GM12878 (cell line): ENCODE measurements around the gene ARL14. TPM values are rescaled to one million over a fixed set of nuclear protein-coding genes. Genes with fewer than 3 reads are reported as not detected.

ENCODE experiments used
- ATAC-seq: fragments of 200-7000 bp; cut with Tn5 transposase; 3 replicates; pipeline ENCODE4 v1.9.1; 2020; ENCODE audit warnings: mild to moderate bottlenecking, moderate library complexity
- BruUV-seq: library from RNA; stranded (reverse); fragments of 400-500 nt; replicated peaks from 2 replicates; lab custom pipeline; 2021; lab: Mats Ljungman, UMichigan
- CTCF ChIA-PET: fragments of 300-600 bp; sonication (Branson Sonifier 250); formaldehyde crosslinking; extraction: SDS; loops from one replicate; lab custom pipeline; 2021; ENCODE audit warnings: inconsistent platforms; lab: Yijun Ruan, JAX
- POLR2A ChIA-PET: fragments of 350-600 bp; formaldehyde crosslinking; extraction: SDS; loops from one replicate; lab custom pipeline; 2021; ENCODE audit warnings: inconsistent platforms; lab: Charles Lee
- RAD21 ChIA-PET: fragments of 300-600 bp; sonication (Branson Sonifier 250); formaldehyde crosslinking; loops from one replicate; lab custom pipeline; 2023; ENCODE audit warnings: antibody characterized with exemption; ENCODE audit not compliant: unreplicated experiment; lab: Charles Lee
- SMC1A ChIA-PET: fragments of 300-600 bp; sonication (Branson Sonifier 250); formaldehyde crosslinking; loops from one replicate; lab custom pipeline; 2023; ENCODE audit not compliant: unreplicated experiment, uncharacterized antibody; lab: Charles Lee
- DNase-seq: peaks from one replicate; pipeline ENCODE4 v3.0.0-alpha.2; 2011; ENCODE audit warnings: low read depth, low spot score
- FAIRE-seq: peaks from 3 replicates; lab custom pipeline; 2011; peaks lifted over from hg19 to GRCh38; lab: Jason Lieb, UNC
- H2AFZ ChIP-seq: 2 replicates; pipeline ENCODE4 v1.6.0; 2011; ENCODE audit warnings: low read depth, low read length, control low read depth; ENCODE audit not compliant: control insufficient read depth
- H3K27ac ChIP-seq: 2 replicates; pipeline ENCODE4 v1.5.1; 2011; ENCODE audit warnings: control low read depth; ENCODE audit not compliant: control insufficient read depth, insufficient read depth
- H3K27me3 ChIP-seq, 2 experiments: replicated peaks in 1 of 2; 2 replicates each; pipeline versions ENCODE4 v1.6.0 to v1.6.1; 2011; ENCODE audit warnings: low read length in 1 of 2; ENCODE audit not compliant: control insufficient read depth in 2 of 2, insufficient read depth in 2 of 2
- H3K36me3 ChIP-seq, 2 experiments: 2 replicates each; pipeline ENCODE4 v1.5.1; 2011; ENCODE audit warnings: low read length in 1 of 2; ENCODE audit not compliant: control insufficient read depth in 2 of 2, insufficient read depth in 2 of 2
- H3K4me1 ChIP-seq: 2 replicates; pipeline ENCODE4 v1.6.1; 2011; ENCODE audit warnings: mild to moderate bottlenecking, low read length, moderate library complexity, mixed read lengths; ENCODE audit not compliant: control insufficient read depth, insufficient read depth
- H3K4me2 ChIP-seq: 2 replicates; pipeline ENCODE4 v1.6.0; 2011; ENCODE audit warnings: control low read depth; ENCODE audit not compliant: control insufficient read depth, insufficient read depth
- H3K4me3 ChIP-seq: fragments of 200-600 bp; sonication (generic); 2 replicates; pipeline ENCODE4 v1.5.1; 2016
- H3K79me2 ChIP-seq: 2 replicates; pipeline ENCODE4 v1.6.0; 2011; ENCODE audit warnings: low read length; ENCODE audit not compliant: control insufficient read depth, insufficient read depth
- H3K9ac ChIP-seq: 2 replicates; pipeline ENCODE4 v1.8.0; 2011; ENCODE audit warnings: low read length, control low read depth, mixed read lengths; ENCODE audit not compliant: control insufficient read depth, insufficient read depth
- H3K9me3 ChIP-seq: replicated peaks from 3 replicates; pipeline ENCODE4 v1.5.1; 2011; ENCODE audit warnings: mild to moderate bottlenecking, low read length; ENCODE audit not compliant: control insufficient read depth, insufficient read depth
- H4K20me1 ChIP-seq: 2 replicates; pipeline ENCODE4 v1.6.0; 2011; ENCODE audit not compliant: control insufficient read depth, insufficient read depth
- CBX5 ChIP-seq: sonication (generic); IDR thresholded peaks from 2 replicates; pipeline ENCODE4 v1.6.1; 2016; ENCODE audit warnings: low read depth, moderate library complexity, mild to moderate bottlenecking, inconsistent platforms
- EED ChIP-seq: sonication (generic); IDR thresholded peaks from 2 replicates; pipeline ENCODE4 v1.6.1; 2016; ENCODE audit warnings: antibody characterized with exemption, low read depth
- HDAC6 ChIP-seq: fragments of 200-600 bp; sonication (generic); IDR thresholded peaks from one replicate; pipeline ENCODE4 v1.8.0; 2017; ENCODE audit warnings: antibody characterized with exemption; ENCODE audit not compliant: unreplicated experiment
- NR2C1 ChIP-seq: fragments of 450-650 bp; IDR thresholded peaks from 2 replicates; pipeline ENCODE4 v1.6.1; 2017; ENCODE audit warnings: antibody characterized with exemption, mild to moderate bottlenecking, moderate library complexity
- NR2F1 ChIP-seq: fragments of 450-650 bp; conservative IDR thresholded peaks from 2 replicates; pipeline ENCODE4 v1.6.1; 2017; ENCODE audit warnings: mild to moderate bottlenecking
- RUNX3 ChIP-seq: IDR thresholded peaks from 2 replicates; pipeline ENCODE4 v1.6.1; 2012; ENCODE audit warnings: low read length, inconsistent platforms
- SREBF2 ChIP-seq: IDR thresholded peaks from 2 replicates; pipeline ENCODE4 v1.6.1; 2012; ENCODE audit warnings: mild to moderate bottlenecking, low read length
- TCF12 ChIP-seq: IDR thresholded peaks from 2 replicates; pipeline ENCODE4 v1.6.1; 2011; ENCODE audit warnings: low read depth, mild to moderate bottlenecking, low read length
- ZNF207 ChIP-seq: fragments of 450-650 bp; IDR thresholded peaks from 2 replicates; pipeline ENCODE4 v1.6.1; 2014; ENCODE audit warnings: antibody characterized with exemption, mild to moderate bottlenecking, borderline replicate concordance
- ZNF592 ChIP-seq: fragments of 450-650 bp; IDR thresholded peaks from 2 replicates; pipeline ENCODE4 v1.6.1; 2017; ENCODE audit warnings: mild to moderate bottlenecking, moderate library complexity
- ZSCAN29 ChIP-seq: fragments of 450-650 bp; IDR thresholded peaks from 2 replicates; pipeline ENCODE4 v1.6.1; 2017; ENCODE audit warnings: mild to moderate bottlenecking, moderate library complexity
- WGBS: methylation state at CpG from one replicate; pipeline ENCODE4 v1.1.6; 2016; ENCODE audit warnings: low lambda C conversion rate; ENCODE audit not compliant: insufficient replicate concordance, insufficient coverage; ENCODE audit errors: missing lambda C conversion rate; 5-methylcytosine and 5-hydroxymethylcytosine counted together
- in situ Hi-C: fragments of 300-500 bp; cut with MboI; formaldehyde crosslinking; loops from 9 replicates; pipeline ENCODE4 v1.14.3; 2018; ENCODE audit warnings: mixed read lengths
- intact Hi-C: fragments of 100-400 bp; cut with micrococcal nuclease; formaldehyde crosslinking; loops from one replicate; pipeline ENCODE4 v1.14.2; 2022; ENCODE audit not compliant: unreplicated experiment
- polyA plus RNA-seq, 11 experiments: library from polyadenylated mRNA; depleted of rRNA in 4 of 11; unstranded in 6 of 11; stranded (reverse) in 5 of 11; fragments of >200 nt; fragmentation: Nextera tagmentation in 4 of 11; fragmentation: Illumina TruSeq in 1 of 11; extraction: Ambion mirVana in 4 of 11; extraction: Trizol in 1 of 11; gene quantifications; 1 replicate in 1 of 11; 2 replicates in 10 of 11; pipeline versions ENCODE4 v1.2.1 to v1.2.3, GENCODE V29; 2011 to 2016; ENCODE audit warnings: inconsistent platforms in 2 of 11, missing spikeins in 2 of 11, low read depth in 1 of 11
- total RNA-seq, 4 experiments: library from RNA; depleted of rRNA in 3 of 4; stranded (reverse); fragments of >200 nt in 3 of 4; fragmentation: Illumina TruSeq in 1 of 4; extraction: Trizol in 1 of 4; gene quantifications; 2 replicates each; pipeline versions ENCODE4 v1.2.1 to v1.2.3, GENCODE V29; 2013 to 2021

ARL14 gene
- total and polyA plus RNA-seq, 10 of the 15 experiments (the other 5 are each of a cell fraction or from before 2014, with no cell fraction given) = 0.04 to 0.18 TPM; not detected in 8

GRCh38 chr3:160660902-160661301 lies 16.1 kb upstream of the ARL14 start (continued):
- TF ChIP-seq ZNF207 = no peak
- no peak for TF ChIP-seq SREBF2
- TF ChIP-seq NR2C1 = no peak
- TF ChIP-seq, all 136 proteins: peak for 0

DNA sequence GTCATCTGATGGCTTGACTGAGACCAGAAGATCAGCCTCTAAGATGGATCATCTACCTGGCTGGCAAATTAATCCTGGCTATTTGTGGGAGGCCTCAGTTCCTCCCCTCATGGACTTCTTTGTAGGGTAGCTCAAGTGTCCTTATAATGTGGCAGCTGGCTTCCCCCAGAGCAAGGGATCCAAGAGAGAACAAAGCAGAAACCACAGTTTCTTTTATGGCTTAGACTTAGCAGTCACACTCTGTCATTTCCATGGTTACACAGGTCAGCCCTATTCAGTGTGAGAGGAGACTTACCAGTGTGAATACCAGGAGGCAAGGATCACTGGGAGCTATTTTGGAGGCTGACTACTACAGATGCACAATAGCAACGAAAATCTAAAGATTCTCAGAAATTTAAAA lies 15.3 kb upstream of the ARL14 start:
- no peak for TF ChIP-seq TCF12
- TF ChIP-seq RUNX3 = 0 out of 2 replicates have a peak, but pooled peaks have one; percentile 14
- TF ChIP-seq, all 136 proteins: peak for 1
- FAIRE-seq = no peak
- intact Hi-C loops (no loop called here), in situ Hi-C loops (no loop called here)
- H3K79me2 ChIP-seq = no peaks in the 10 kb centered on the region
- no peak for DNase-seq
- H3K4me2 ChIP-seq = no peak overlapping the region
- peak; percentile 65 for ATAC-seq
- 0% methylated on average over 1 of the region's 1 CpG for WGBS
- H3K4me3 ChIP-seq = no peak overlapping the region
- H3K9me3 ChIP-seq = no peaks in the 10 kb centered on the region; the same call in 2 of the 3 replicates
- no peak overlapping the region for H3K27ac ChIP-seq
- POLR2A ChIA-PET = interaction anchor here (1.2 kb wide), 1 partner anchor 9 kb away, joined by 3 read pairs; no protein-coding TSS in a partner anchor
- H4K20me1 ChIP-seq = no peaks in the 10 kb centered on the region
- SMC1A ChIA-PET = interaction anchor here (0.9 to 2.8 kb wide), 3 partner anchors 14 to 26 kb away, joined by 3 to 11 read pairs (median 3); no protein-coding TSS in a partner anchor
- H2AFZ ChIP-seq = no peak overlapping the region
- RAD21 ChIA-PET = interaction anchor here (1.3 kb wide), 1 partner anchor 9 kb away, joined by 3 read pairs; no protein-coding TSS in a partner anchor
- H3K36me3 ChIP-seq = no peaks in the 10 kb centered on the region
- BruUV-seq = no TSS peak
- H3K27me3 ChIP-seq = no peaks in the 10 kb centered on the region
- H3K9ac ChIP-seq = no peak overlapping the region
- H3K4me1 ChIP-seq = peaks cover 3% of the 10 kb centered on the region; the same call in 1 of the 2 replicates
- CTCF ChIA-PET = no interaction called here

GRCh38 chr3:160665231-160665630 lies 11.7 kb upstream of the ARL14 start:
- Histone ChIP-seq H3K4me2 (no peak overlapping the region), H3K9ac (no peak overlapping the region), H3K27me3 (no peaks in the 10 kb centered on the region), H2AFZ (peak overlapping the region; percentile 26), H3K9me3 (no peaks in the 10 kb centered on the region), H4K20me1 (no peaks in the 10 kb centered on the region), H3K27ac (peak overlapping the region; percentile 59), H3K4me1 (peaks cover 7% of the 10 kb centered on the region), H3K79me2 (no peaks in the 10 kb centered on the region), H3K36me3 (no peaks in the 10 kb centered on the region), H3K4me3 (no peak overlapping the region)
- in situ Hi-C loops = no loop called here
- DNase-seq (no peak), ATAC-seq (no peak), FAIRE-seq (no peak)
- RAD21 ChIA-PET = interaction anchor here (1.1 kb wide), 1 partner anchor 13 kb away, joined by 3 read pairs; no protein-coding TSS in a partner anchor
- 2% methylated on average over 3 of the region's 3 CpGs for WGBS
- intact Hi-C loops = no loop called here
- BruUV-seq = no TSS peak
- CTCF ChIA-PET = interaction anchor here (0.6 to 0.7 kb wide), 2 partner anchors 11 to 21 kb away, joined by 3 read pairs; no protein-coding TSS in a partner anchor
- SMC1A ChIA-PET = interaction anchor here (1.1 to 1.4 kb wide), 4 partner anchors 13 to 98 kb away, joined by 3 to 5 read pairs (median 4); no protein-coding TSS in a partner anchor
- POLR2A ChIA-PET = interaction anchor here (0.9 kb wide), 1 partner anchor 101 kb away, joined by 4 read pairs; no protein-coding TSS in a partner anchor
- no peak for TF ChIP-seq HDAC6
- TF ChIP-seq ZNF592 = no peak
- TF ChIP-seq NR2F1 = no peak
- no peak for TF ChIP-seq CBX5
- no peak for TF ChIP-seq EED
- no peak for TF ChIP-seq ZSCAN29
